Measurements from ENCODE around the gene ATP5ME. TPM values are rescaled to one million over a fixed set of nuclear protein-coding genes. Genes with fewer than 3 reads are reported as not detected.
A peak's percentile ranks its signal among the peaks of the same experiment; 100 is the strongest.

The ATP5ME gene
- total RNA-seq, 1 donor from 2014 or later: 235 TPM

DNA sequence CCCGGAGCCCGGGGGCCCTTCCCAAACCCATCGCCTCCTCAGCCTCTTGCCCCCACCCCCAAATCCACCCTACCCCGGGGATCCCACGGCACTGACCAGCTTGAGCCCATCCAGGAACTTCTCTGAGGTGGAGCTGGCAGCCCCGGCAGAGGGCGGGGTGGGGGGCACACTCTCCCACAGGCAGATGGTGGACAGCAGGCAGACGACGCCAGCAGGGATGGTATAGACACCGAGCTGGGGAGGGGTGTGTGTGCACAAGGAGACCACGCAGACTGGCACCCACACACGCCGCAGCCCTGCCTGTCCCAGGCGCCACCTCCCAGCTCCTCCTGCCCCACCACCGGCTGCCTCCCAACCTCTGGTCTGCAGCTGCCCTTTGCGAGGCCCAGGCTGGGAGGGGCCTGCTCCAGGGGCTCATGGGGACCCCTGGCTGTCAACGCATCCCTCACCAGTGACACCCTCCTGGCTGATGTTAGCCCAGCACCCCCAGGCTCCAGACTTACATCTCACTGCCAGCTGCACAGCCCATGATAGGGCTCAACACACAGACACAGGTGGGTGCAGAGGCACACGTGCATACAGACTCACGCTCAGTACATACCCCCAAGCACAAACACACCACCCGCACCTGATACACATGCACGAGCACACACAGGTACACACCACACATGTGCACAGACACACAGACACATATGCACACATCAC lies 10.7 kb upstream of the ATP5ME start:
- intact Hi-C loops (cut with micrococcal nuclease): loop anchor here (5.0 kb wide), 1 partner anchor 347 kb away; the partner anchor contains the start of gene ZNF141
- Mint-ChIP-seq H3K27me3 (ENCODE audit: low read depth) (peaks cover 5% of the 10 kb centered on the region), H3K4me1 (ENCODE audit: low read depth) (no peaks in the 10 kb centered on the region), H3K36me3 (ENCODE audit: low read depth) (no peaks in the 10 kb centered on the region), H3K27ac (no peak overlapping the region), H3K4me3 (ENCODE audit: low read depth) (no peak overlapping the region), H3K9me3 (no peaks in the 10 kb centered on the region)
- DNase-seq (ENCODE audit: low spot score): no peak

DNA sequence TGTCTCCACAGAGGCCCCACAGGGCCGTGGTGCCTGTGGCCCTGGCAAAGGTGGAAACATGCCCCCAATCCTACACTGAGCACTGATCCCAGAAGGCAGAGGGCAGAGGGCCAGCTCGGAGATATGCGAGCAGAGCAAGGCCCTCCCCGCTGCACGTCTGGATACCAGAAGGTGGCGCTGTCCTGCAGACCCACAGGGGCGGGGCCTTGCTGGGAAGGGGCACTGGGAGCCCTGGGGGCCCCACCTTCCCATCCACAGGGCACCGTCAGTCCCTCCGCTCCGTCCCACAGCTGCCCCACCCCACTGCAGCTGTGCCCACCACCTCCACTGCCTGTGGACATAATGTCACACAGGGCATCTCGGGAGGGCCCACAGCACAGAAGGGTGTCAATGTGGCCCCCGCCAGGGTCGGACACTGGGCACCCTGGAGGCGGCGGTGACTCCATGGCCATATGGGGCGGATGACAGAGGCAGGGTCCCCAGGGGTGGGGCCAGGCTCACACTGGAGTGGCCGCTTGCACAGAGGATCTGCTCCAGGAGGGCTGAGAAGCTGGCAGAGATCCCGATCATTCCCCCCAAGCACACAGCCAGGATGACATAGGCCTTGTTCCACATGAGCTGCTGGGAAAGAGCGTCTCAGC lies 10.0 kb upstream of the ATP5ME start:
- peak; percentile 33 for DNase-seq (ENCODE audit: low spot score)
- no peaks in the 10 kb centered on the region for H3K9me3 Mint-ChIP-seq
- no peak overlapping the region for H3K27ac Mint-ChIP-seq
- H3K27me3 Mint-ChIP-seq (ENCODE audit: low read depth): peaks cover 5% of the 10 kb centered on the region
- intact Hi-C loops (cut with micrococcal nuclease): loop anchor here (5.0 kb wide), 1 partner anchor 347 kb away; the partner anchor contains the start of gene ZNF141
- no peaks in the 10 kb centered on the region for H3K36me3 Mint-ChIP-seq (ENCODE audit: low read depth)
- H3K4me3 Mint-ChIP-seq (ENCODE audit: low read depth): no peak overlapping the region
- no peaks in the 10 kb centered on the region for H3K4me1 Mint-ChIP-seq (ENCODE audit: low read depth)

DNA sequence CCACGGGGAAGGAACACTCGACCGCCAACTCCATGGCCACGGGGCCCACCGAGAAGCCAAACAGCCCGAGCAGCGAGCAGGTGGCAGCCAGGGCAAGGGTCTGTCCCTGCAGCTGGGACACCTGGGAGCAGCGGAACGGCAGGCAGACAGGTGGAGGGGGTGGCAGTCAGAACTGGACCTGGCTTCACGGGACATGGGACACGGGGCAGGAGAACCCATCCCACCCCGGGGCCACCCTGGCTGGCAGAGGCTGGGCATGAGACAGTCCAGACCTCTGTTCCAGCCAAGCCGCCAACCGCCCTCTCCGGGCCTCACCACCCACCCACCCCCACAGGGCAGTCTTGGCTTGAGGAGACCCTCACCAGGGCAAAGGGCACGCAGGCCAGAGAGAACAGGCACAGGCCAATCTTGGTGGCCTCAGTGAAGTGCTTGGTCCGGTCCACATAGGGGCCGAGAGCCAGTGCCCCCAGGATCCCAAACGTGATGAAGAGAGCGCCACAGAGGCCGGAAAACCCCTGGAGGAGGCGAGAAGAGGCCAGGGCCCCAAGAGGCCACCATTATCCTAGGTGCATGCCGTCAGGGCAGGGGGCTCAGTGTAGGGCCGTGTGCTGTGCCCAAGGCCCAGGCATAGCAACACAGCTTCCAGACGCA lies 9.3 kb upstream of the ATP5ME start:
- intact Hi-C loops (cut with micrococcal nuclease): loop anchor here (5.0 kb wide), 1 partner anchor 346 kb away; the partner anchor contains the start of gene ZNF141
- Mint-ChIP-seq H3K4me3 (ENCODE audit: low read depth) (no peak overlapping the region), H3K4me1 (ENCODE audit: low read depth) (no peaks in the 10 kb centered on the region), H3K27me3 (ENCODE audit: low read depth) (peaks cover 5% of the 10 kb centered on the region), H3K9me3 (no peaks in the 10 kb centered on the region), H3K36me3 (ENCODE audit: low read depth) (no peaks in the 10 kb centered on the region), H3K27ac (no peak overlapping the region)
- no peak for DNase-seq (ENCODE audit: low spot score)

DNA sequence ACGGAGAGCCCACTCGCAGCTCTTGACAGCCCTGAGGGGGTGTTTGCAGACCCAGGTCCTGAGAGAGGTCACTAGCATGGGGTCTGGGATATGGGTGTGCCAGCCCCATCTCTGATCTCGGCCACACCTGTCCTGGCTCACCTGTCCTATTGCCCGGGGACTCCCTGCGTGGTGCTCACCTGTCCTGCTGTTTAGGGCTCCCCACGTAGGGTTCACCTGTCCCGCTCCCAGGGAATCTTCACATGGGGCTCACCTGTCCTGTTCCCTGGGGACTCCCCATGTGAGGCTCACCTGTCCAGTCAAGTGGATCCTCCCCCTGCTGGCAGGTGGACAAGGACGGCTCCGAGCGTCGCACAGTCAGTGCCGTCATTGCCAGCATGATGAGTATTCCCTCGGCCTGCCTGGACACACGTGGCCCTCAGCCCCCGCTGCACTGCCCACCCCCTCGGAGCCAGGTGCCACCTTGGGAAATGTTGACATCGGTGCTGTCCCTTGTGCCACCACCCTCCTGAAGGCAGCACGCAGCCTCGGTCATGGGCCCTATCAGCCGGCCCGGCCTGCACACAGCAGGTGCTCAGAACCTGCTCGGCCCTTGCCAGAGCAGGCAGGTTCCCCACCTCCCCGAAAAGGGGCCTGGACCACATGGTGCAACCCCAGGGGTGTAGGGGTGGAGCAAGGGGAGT lies 8.6 kb upstream of the ATP5ME start:
- intact Hi-C loops (cut with micrococcal nuclease): loop anchor here (5.0 kb wide), 1 partner anchor 345 kb away; the partner anchor contains the start of gene ZNF141
- no peak overlapping the region for H3K4me3 Mint-ChIP-seq (ENCODE audit: low read depth)
- no peak for DNase-seq (ENCODE audit: low spot score)

DNA sequence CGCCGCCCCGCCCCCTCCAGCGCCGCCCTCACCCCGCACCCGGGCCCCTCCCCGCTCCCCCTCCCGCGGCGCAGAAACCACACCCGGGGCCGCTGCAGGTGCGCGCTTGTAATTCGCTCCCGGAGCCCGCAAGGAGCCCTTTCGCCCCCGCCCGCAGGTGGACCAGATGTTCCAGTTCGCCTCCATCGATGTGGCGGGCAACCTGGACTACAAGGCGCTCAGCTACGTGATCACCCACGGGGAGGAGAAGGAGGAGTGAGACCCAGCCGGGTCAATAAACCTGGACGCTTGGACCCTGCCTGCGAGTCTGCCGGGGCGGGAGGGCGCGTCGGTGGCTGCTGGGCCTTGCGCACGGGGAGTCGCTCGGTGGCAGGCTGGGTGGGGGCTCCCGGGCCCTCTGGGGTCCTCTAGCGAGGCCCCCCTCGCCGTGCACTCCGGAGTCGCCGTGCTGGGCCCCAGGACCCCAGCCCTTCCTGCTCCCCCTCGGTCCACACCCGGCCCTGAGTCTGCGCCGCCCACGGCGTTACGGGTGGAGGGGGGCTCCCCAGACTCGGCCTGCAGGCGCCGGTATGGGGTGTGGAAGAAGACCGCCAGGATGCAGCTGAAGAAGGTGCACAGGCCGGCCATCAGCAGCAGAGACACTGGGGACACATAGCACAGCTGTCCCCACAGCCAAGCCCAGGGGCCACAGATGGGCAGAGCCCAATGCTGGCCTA lies 7.8 kb upstream of the ATP5ME start:
- Mint-ChIP-seq H3K9me3 (no peaks in the 10 kb centered on the region), H3K4me3 (ENCODE audit: low read depth) (no peak overlapping the region), H3K27me3 (ENCODE audit: low read depth) (no peaks in the 10 kb centered on the region), H3K27ac (no peak overlapping the region), H3K36me3 (ENCODE audit: low read depth) (no peaks in the 10 kb centered on the region), H3K4me1 (ENCODE audit: low read depth) (no peaks in the 10 kb centered on the region)
- DNase-seq (ENCODE audit: low spot score): no peak
- intact Hi-C loops (cut with micrococcal nuclease): loop anchor here (5.0 kb wide), 1 partner anchor 345 kb away; the partner anchor contains the start of gene ZNF141

More for the DNA sequence above, 8.6 kb upstream of the ATP5ME start:
- H3K9me3 Mint-ChIP-seq: no peaks in the 10 kb centered on the region
- no peaks in the 10 kb centered on the region for H3K4me1 Mint-ChIP-seq (ENCODE audit: low read depth)
- no peak overlapping the region for H3K27ac Mint-ChIP-seq
- H3K27me3 Mint-ChIP-seq (ENCODE audit: low read depth): peaks cover under 1% of the 10 kb centered on the region
- no peaks in the 10 kb centered on the region for H3K36me3 Mint-ChIP-seq (ENCODE audit: low read depth)

DNA sequence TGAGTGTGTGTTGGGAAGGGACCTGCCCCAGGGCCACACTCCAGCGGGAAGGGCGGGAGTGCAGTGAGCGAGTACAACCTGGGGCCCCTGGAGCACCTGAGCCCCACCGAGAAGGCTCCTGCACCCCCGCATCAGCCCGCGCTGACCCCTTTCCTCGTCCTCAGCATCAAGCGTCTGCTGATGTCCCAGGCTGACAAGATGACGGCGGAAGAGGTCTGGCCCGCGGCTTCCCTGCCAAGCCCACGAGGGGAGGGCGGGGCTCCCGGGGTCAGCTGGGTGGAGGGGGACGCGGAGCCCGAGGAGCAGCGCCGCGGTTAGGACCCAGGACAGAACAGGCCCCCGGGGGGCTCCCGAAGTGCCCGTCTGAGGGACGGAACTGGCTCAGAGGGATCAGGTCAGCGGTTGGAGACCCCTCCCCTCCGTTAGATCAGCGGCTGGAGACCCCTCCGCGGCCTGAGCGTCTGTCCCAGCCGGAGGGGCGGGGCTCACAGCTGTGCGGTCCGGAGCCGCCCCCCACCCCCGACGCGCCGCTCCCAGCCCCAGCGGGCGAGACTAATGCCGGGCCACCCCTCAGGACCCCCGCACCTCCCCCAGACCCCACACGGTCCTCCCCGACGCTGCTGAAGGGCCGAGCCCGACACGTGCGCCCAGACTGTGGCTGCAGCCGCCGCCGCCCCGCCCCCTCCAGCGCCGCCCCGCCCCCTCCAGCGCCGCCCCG lies 7.0 kb upstream of the ATP5ME start:
- intact Hi-C loops (cut with micrococcal nuclease): loop anchor here (5.0 kb wide), 1 partner anchor 344 kb away; the partner anchor contains the start of gene ZNF141
- H3K4me1 Mint-ChIP-seq (ENCODE audit: low read depth): no peaks in the 10 kb centered on the region

DNA sequence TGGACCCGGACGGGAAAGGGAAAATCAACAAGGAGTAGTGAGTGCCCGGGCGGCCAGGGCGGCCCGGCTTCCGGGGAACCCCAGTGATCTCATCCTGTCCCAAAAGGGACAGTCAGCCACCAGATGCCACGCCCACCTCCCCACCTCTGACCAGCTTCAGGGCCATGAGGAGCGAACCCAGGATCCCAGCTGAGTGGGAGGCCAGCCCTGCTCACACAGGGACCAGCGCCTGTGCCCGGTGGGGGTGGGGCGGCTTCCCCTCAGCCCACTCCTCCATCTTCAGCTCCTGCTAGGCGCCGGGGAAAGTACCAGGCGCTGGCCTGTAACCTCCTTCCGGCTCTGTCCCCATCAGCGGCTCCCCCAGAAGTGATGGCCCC lies 6.5 kb upstream of the ATP5ME start:
- Mint-ChIP-seq H3K27me3 (ENCODE audit: low read depth) (no peaks in the 10 kb centered on the region), H3K4me3 (ENCODE audit: low read depth) (peak overlapping the region; percentile 45), H3K4me1 (ENCODE audit: low read depth) (peaks cover 2% of the 10 kb centered on the region), H3K9me3 (no peaks in the 10 kb centered on the region), H3K27ac (no peak overlapping the region), H3K36me3 (ENCODE audit: low read depth) (no peaks in the 10 kb centered on the region)
- no peak for DNase-seq (ENCODE audit: low spot score)
- intact Hi-C loops (cut with micrococcal nuclease): loop anchor here (5.0 kb wide), 1 partner anchor 343 kb away; the partner anchor contains the start of gene ZNF141

More for the DNA sequence above, 7.0 kb upstream of the ATP5ME start:
- H3K27ac Mint-ChIP-seq: no peak overlapping the region
- peak; percentile 41 for DNase-seq (ENCODE audit: low spot score)
- H3K4me3 Mint-ChIP-seq (ENCODE audit: low read depth): peak overlapping the region; percentile 45
- H3K36me3 Mint-ChIP-seq (ENCODE audit: low read depth): no peaks in the 10 kb centered on the region
- H3K9me3 Mint-ChIP-seq: no peaks in the 10 kb centered on the region
- no peaks in the 10 kb centered on the region for H3K27me3 Mint-ChIP-seq (ENCODE audit: low read depth)

DNA sequence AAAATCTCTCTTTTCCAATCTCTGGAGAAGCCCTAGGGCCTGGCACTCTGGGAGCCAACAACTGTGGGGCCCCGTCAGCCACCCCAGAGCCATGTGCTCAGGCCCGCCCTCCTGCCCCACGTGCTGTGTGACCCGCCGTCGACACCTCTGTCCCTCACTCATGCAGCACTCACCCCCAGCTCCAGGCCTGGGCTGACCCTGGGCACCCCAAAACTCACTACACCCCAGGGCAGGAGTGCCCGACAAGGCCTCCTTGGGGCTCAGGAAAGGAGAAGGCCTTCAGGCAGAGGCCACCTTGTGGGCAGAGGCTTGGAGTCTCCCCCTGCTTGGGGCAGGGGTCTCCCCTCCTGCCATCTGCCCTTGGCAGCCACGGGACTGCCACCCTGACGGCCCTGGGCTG lies 6.0 kb upstream of the ATP5ME start:
- Mint-ChIP-seq H3K27me3 (ENCODE audit: low read depth) (no peaks in the 10 kb centered on the region), H3K27ac (no peak overlapping the region), H3K4me1 (ENCODE audit: low read depth) (peaks cover 2% of the 10 kb centered on the region), H3K9me3 (no peaks in the 10 kb centered on the region), H3K36me3 (ENCODE audit: low read depth) (no peaks in the 10 kb centered on the region), H3K4me3 (ENCODE audit: low read depth) (peak overlapping the region; percentile 26)
- DNase-seq (ENCODE audit: low spot score): no peak
- intact Hi-C loops (cut with micrococcal nuclease): loop anchor here (5.0 kb wide), 1 partner anchor 343 kb away; the partner anchor contains the start of gene ZNF141

DNA sequence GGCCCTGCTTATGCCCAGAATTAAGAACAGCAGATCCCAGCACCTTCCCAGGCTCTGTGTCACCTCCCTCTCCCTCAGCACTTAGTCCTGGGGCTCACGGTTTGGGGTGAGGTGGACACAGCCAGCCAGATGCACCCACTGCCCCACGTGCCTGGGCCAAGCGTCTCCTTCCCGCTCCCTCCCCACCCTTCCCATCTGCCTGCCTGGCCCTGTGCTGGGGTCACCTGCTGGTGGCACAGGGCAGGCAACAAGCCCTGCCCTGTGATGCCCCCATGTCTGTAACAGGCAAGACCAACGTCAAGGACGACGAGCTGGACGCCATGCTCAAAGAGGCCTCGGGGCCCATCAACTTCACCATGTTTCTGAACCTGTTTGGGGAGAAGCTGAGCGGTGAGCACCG lies 5.6 kb upstream of the ATP5ME start:
- Mint-ChIP-seq H3K36me3 (ENCODE audit: low read depth) (no peaks in the 10 kb centered on the region), H3K4me1 (ENCODE audit: low read depth) (peaks cover 2% of the 10 kb centered on the region), H3K9me3 (no peaks in the 10 kb centered on the region), H3K27me3 (ENCODE audit: low read depth) (no peaks in the 10 kb centered on the region), H3K4me3 (ENCODE audit: low read depth) (no peak overlapping the region), H3K27ac (no peak overlapping the region)
- intact Hi-C loops (cut with micrococcal nuclease): loop anchor here (5.0 to 10.0 kb wide), 2 partner anchors 205 to 342 kb away; partner anchors contain the start of gene ZNF141
- DNase-seq (ENCODE audit: low spot score): no peak

DNA sequence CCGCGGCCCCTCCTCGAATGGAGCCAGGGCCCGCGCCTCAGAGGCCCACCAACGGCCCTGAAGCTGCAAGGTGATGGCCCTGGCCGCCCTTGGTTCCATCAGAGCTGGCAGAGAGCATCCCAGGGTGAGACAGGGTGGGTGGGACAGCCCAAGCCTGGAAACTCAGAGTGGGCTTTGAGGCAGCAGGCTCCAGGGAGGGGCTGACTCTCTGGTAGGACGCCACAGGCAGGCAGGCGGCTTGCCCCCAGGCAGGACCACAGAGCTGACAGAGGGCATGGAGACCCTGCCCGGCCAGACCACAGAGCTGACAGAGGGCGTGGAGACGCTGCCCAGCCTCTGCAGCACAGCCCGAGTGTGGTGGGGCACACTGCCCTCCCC lies 5.0 kb upstream of the ATP5ME start:
- DNase-seq (ENCODE audit: low spot score): no peak
- Mint-ChIP-seq H3K27me3 (ENCODE audit: low read depth) (no peaks in the 10 kb centered on the region), H3K36me3 (ENCODE audit: low read depth) (no peaks in the 10 kb centered on the region), H3K27ac (no peak overlapping the region), H3K4me1 (ENCODE audit: low read depth) (peaks cover 2% of the 10 kb centered on the region), H3K9me3 (no peaks in the 10 kb centered on the region), H3K4me3 (ENCODE audit: low read depth) (no peak overlapping the region)
- intact Hi-C loops (cut with micrococcal nuclease): loop anchor here (10.0 kb wide), 1 partner anchor 204 kb away; no protein-coding TSS in a partner anchor

DNA sequence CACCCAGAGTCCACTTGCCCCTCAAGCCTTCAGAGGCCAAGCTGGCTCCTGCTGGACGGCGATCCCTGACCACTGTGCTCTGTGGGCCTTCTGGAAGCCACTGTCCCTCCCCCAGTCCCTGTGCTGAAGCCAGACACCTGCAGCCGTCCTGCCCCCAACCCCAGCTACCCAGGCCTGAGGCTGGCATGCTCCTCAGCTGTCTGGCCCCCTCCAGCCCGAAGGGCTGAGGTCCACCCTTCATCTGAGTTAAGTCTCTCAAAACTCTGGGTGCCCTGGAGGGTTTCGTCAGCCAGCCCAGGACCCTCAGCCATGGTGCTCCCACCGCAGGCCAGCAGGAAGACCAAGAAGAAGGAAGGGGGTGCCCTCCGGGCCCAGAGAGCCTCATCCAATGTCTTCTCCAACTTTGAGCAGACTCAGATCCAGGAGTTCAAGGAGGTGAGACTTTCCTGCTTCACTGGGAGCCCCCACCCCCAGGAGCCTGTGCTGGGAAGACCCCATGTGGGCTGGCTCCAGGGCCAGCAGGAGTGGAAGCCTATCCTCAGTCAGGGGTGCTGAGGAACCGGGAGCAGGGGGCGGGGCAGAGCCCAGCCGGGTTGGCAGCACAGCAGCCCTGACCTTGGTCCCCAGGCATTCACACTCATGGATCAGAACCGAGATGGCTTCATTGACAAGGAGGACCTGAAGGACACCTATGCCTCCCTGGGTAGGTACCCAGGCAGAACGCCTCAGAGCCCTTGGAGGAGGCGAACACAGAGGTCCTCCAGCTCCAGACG lies 4.4 kb upstream of the ATP5ME start:
- Mint-ChIP-seq H3K4me1 (ENCODE audit: low read depth) (peaks cover 2% of the 10 kb centered on the region), H3K27me3 (ENCODE audit: low read depth) (no peaks in the 10 kb centered on the region), H3K36me3 (ENCODE audit: low read depth) (peaks cover under 1% of the 10 kb centered on the region), H3K4me3 (ENCODE audit: low read depth) (no peak overlapping the region), H3K27ac (no peak overlapping the region), H3K9me3 (no peaks in the 10 kb centered on the region)
- intact Hi-C loops (cut with micrococcal nuclease): loop anchor here (10.0 kb wide), 1 partner anchor 204 kb away; no protein-coding TSS in a partner anchor
- no peak for DNase-seq (ENCODE audit: low spot score)

Measured in activated T-helper 2 cell treated with anti-CD3 and anti-CD28 coated beads, Interferon-gamma antibody, Interleukin-2, Interleukin-4, amounts not matched to agents 10 μg/mL and 5 μg/mL and 100 μg/mL, durations not matched to agents 14 hours and 24 hours and 36 hours (primary cell).